Spinal cord (tissue), 10 donors: ENCODE results near the gene TCAF2. TPM values are rescaled to one million over a fixed set of nuclear protein-coding genes. Genes with fewer than 3 reads are reported as not detected.
"Not testable (repeated sequence)": the region's sequence is repeated elsewhere in the genome, so short reads cannot be mapped to it uniquely, and the experiment has no call there.

Experiments
- DNase-seq, 6 donors: peaks; one replicate each; pipeline versions ENCODE4 v3.0.0 to v3.0.0-alpha.2; 2013 to 2015; ENCODE audit warnings: low spot score in 6 of 6, low read depth in 4 of 6
- H3K27ac ChIP-seq: one replicate; pipeline ENCODE4 v1.5.1; 2013; ENCODE audit warnings: low read depth, low read length, control low read depth
- H3K27me3 ChIP-seq: one replicate; pipeline ENCODE4 v1.6.1; 2013; ENCODE audit warnings: low read length; ENCODE audit not compliant: control insufficient read depth, insufficient read depth
- H3K36me3 ChIP-seq: one replicate; pipeline ENCODE4 v1.6.1; 2013; ENCODE audit warnings: low read length; ENCODE audit not compliant: control insufficient read depth, insufficient read depth
- H3K4me1 ChIP-seq: one replicate; pipeline ENCODE4 v1.6.1; 2013; ENCODE audit warnings: low read length; ENCODE audit not compliant: control insufficient read depth, insufficient read depth
- H3K4me3 ChIP-seq: one replicate; pipeline ENCODE4 v1.5.1; 2013; ENCODE audit warnings: low read depth, low read length, control low read depth
- H3K9me3 ChIP-seq: one replicate; pipeline ENCODE4 v1.6.1; 2013; ENCODE audit warnings: low read length; ENCODE audit not compliant: control insufficient read depth, insufficient read depth
- WGBS: methylation state at CpG from one replicate; pipeline ENCODE4 v1.1.5; 2013; ENCODE audit warnings: missing lambda C conversion rate; ENCODE audit not compliant: insufficient coverage; 5-methylcytosine and 5-hydroxymethylcytosine counted together
- long read RNA-seq, 4 donors: transcript quantifications; one replicate each; lab custom pipeline, GENCODE V29; 2026
- polyA plus RNA-seq, 2 donors: library from polyadenylated mRNA; unstranded; fragments of 120-200 nt; gene quantifications; one replicate each; pipeline ENCODE4 v1.2.1, GENCODE V29; 2013; ENCODE audit not compliant: insufficient read length in 2 of 2
- total RNA-seq, 2 donors: library from RNA; depleted of rRNA in 1 of 2; stranded (reverse); fragments of 120-200 nt in 1 of 2; fragments of >200 nt in 1 of 2; gene quantifications; one replicate each; pipeline versions ENCODE4 v1.2.3 to v1.2.4, GENCODE V29; 2013 to 2014
- donor health status: healthy.

Gene TCAF2
- total RNA-seq (1 to 10 TPM; 1.5 to 2.3 TPM), polyA plus RNA-seq (1 to 10 TPM; 2.7 to 2.8 TPM)
- long read RNA-seq, donor 1, partial matches to known transcripts, result 32 of 49 reads
- long read RNA-seq, donor 1, other reads (novel, unspliced or antisense), result 17 of 49 reads
- long read RNA-seq, donor 2, result 0 reads
- long read RNA-seq, donor 3, result 0 reads
- long read RNA-seq, donor 4, partial matches to known transcripts, result 8 of 8 reads
- long read RNA-seq, donor 4, other reads (novel, unspliced or antisense), result 0 of 8 reads

- WGBS, result no CpG with 5 or more reads among the region's 38 CpGs
- not testable (repeated sequence) for H3K9me3 ChIP-seq, H3K4me1 ChIP-seq, H3K27me3 ChIP-seq, DNase-seq, H3K36me3 ChIP-seq, H3K27ac ChIP-seq
- peak within 1 kb of the TSS; percentile 26 for H3K4me3 ChIP-seq
Observed at GRCh38 chr7:143620646-143621045, at the start of gene TCAF2. TCAF2 (plus strand) TSS chr7:143620974.

- H3K4me1 ChIP-seq, H3K27ac ChIP-seq, DNase-seq, H3K27me3 ChIP-seq, H3K9me3 ChIP-seq, H3K4me3 ChIP-seq, H3K36me3 ChIP-seq: not testable (repeated sequence)
- no CpG with 5 or more reads among the region's 20 CpGs for whole genome bisulfite sequencing
Observed at GRCh38 chr7:143571501-143571900, 49.3 kb upstream of the TCAF2 start, which contains the start of gene CTAGE15. CTAGE15 (plus strand) TSS chr7:143571801; CDS start chr7:143571818, 17 bp downstream.

GRCh38 chr7:143588183-143588582 lies 32.6 kb upstream of the TCAF2 start:
- not testable (repeated sequence) for H3K4me1 ChIP-seq, H3K27me3 ChIP-seq, H3K27ac ChIP-seq, DNase-seq, H3K4me3 ChIP-seq, H3K36me3 ChIP-seq, H3K9me3 ChIP-seq
- no CpG with 5 or more reads among the region's 3 CpGs for WGBS

GRCh38 chr7:143589897-143590296 lies 30.9 kb upstream of the TCAF2 start:
- not testable (repeated sequence) for H3K4me1 ChIP-seq, H3K36me3 ChIP-seq, H3K27me3 ChIP-seq, H3K27ac ChIP-seq, H3K4me3 ChIP-seq, DNase-seq, H3K9me3 ChIP-seq

- no CpG with 5 or more reads among the region's 11 CpGs for WGBS
- H3K27ac ChIP-seq, H3K9me3 ChIP-seq, H3K4me3 ChIP-seq, H3K4me1 ChIP-seq, H3K36me3 ChIP-seq, H3K27me3 ChIP-seq, DNase-seq: not testable (repeated sequence)
Observed at GRCh38 chr7:143598086-143598485, 22.7 kb upstream of the TCAF2 start.

GRCh38 chr7:143603549-143603948 lies 17.2 kb upstream of the TCAF2 start:
- H3K36me3 ChIP-seq, H3K27ac ChIP-seq, H3K9me3 ChIP-seq, DNase-seq, H3K4me3 ChIP-seq, H3K4me1 ChIP-seq, H3K27me3 ChIP-seq: not testable (repeated sequence)
- no CpG with 5 or more reads among the region's 2 CpGs for WGBS

GRCh38 chr7:143606088-143606487 lies 14.7 kb upstream of the TCAF2 start:
- WGBS, result no CpG with 5 or more reads among the region's 1 CpG
- not testable (repeated sequence) for H3K9me3 ChIP-seq, DNase-seq, H3K4me3 ChIP-seq, H3K27ac ChIP-seq, H3K36me3 ChIP-seq, H3K4me1 ChIP-seq, H3K27me3 ChIP-seq

GRCh38 chr7:143615545-143615944 lies 5.2 kb upstream of the TCAF2 start:
- not testable (repeated sequence) for H3K4me3 ChIP-seq, H3K27ac ChIP-seq, H3K9me3 ChIP-seq, H3K27me3 ChIP-seq, H3K4me1 ChIP-seq, H3K36me3 ChIP-seq
- no CpG with 5 or more reads among the region's 6 CpGs for WGBS
- DNase-seq, result peak in 2 of 6 donors; percentile 0

GRCh38 chr7:143617204-143617603 lies 3.6 kb upstream of the TCAF2 start:
- H3K4me1 ChIP-seq, H3K4me3 ChIP-seq, H3K27me3 ChIP-seq, DNase-seq, H3K27ac ChIP-seq, H3K36me3 ChIP-seq, H3K9me3 ChIP-seq: not testable (repeated sequence)
- WGBS, result no CpG with 5 or more reads among the region's 1 CpG

- H3K4me3 ChIP-seq, H3K9me3 ChIP-seq, H3K4me1 ChIP-seq, H3K27me3 ChIP-seq, H3K36me3 ChIP-seq, DNase-seq, H3K27ac ChIP-seq: not testable (repeated sequence)
- no CpG with 5 or more reads among the region's 23 CpGs for WGBS
Observed at GRCh38 chr7:143620058-143620457, 716 bp upstream of the TCAF2 start.
